H1 (cell line): ENCODE results near the gene ATPAF2. TPM values are rescaled to one million over a fixed set of nuclear protein-coding genes. Genes with fewer than 3 reads are reported as not detected.

Experiments
- CTCF ChIP-seq, 3 experiments: IDR thresholded peaks; 1 replicate in 2 of 3; 2 replicates in 1 of 3; pipeline versions ENCODE4 v1.5.1 to v1.6.1; 2011; ENCODE audit warnings: low read length in 3 of 3, mild to moderate bottlenecking in 3 of 3, inconsistent platforms in 2 of 3, low read depth in 1 of 3, moderate library complexity in 1 of 3; ENCODE audit not compliant: insufficient read depth in 1 of 3; ENCODE audit errors: control extremely low read depth in 1 of 3
- NANOG ChIP-seq: IDR thresholded peaks from 2 replicates; pipeline ENCODE4 v1.6.1; 2011; ENCODE audit warnings: low read length, low read depth, mild to moderate bottlenecking, inconsistent platforms; ENCODE audit not compliant: insufficient read depth, poor library complexity, severe bottlenecking
- polyA plus RNA-seq, 7 experiments: library from polyadenylated mRNA; depleted of rRNA in 3 of 7; stranded (reverse) in 5 of 7; unstranded in 2 of 7; fragments of >200 nt in 5 of 7; fragments of 200-250 nt in 2 of 7; gene quantifications; 1 replicate in 5 of 7; 2 replicates in 1 of 7; 4 replicates in 1 of 7; pipeline versions ENCODE4 v1.2.1 to v1.2.3, GENCODE V29; 2011 to 2013; ENCODE audit warnings: missing spikeins in 2 of 7, mixed read lengths in 2 of 7
- total RNA-seq: library from RNA; stranded (reverse); fragmentation: NEBNext Ultra II Directional; extraction: Animal tissue kit (Norgen Biotek cat#: 25700); gene quantifications from 2 replicates; pipeline ENCODE4 v1.2.1, GENCODE V29; 2021

ATPAF2 gene
- total and polyA plus RNA-seq, 2 of the 8 experiments (the other 6 are each of a cell fraction or from before 2014, with no cell fraction given): 19.6 to 22.9 TPM

- TF ChIP-seq NANOG (no peak), CTCF (IDR thresholded peaks at IDR 0.05; ENCODE audit: control extremely low read depth in 1 of 3, insufficient read depth in 1 of 3, low read depth in 1 of 3, low read length in 3 of 3) (no peak)
Measured at GRCh38 chr17:18028952-18029540, 9.9 kb downstream of the ATPAF2 start (continued).
